Spleen (tissue), 7 donors: ENCODE results near the gene CEP162.

ENCODE experiments used
- POLR2A ChIP-seq, 3 donors: fragments of 450-650 bp; IDR thresholded peaks; one replicate each; pipeline ENCODE4 v1.5.1; 2017; ENCODE audit warnings: antibody characterized with exemption in 3 of 3, mild to moderate bottlenecking in 1 of 3
- POLR2AphosphoS5 ChIP-seq, 3 donors: sonication (generic); formaldehyde crosslinking; IDR thresholded peaks; one replicate each; pipeline ENCODE4 v1.5.1; 2017; ENCODE audit warnings: antibody characterized with exemption in 3 of 3
- TF ChIP-seq, protein P1 (sequence below), 11 experiments: fragments of 200-600 bp in 7 of 11; fragments of 450-650 bp in 4 of 11; sonication (generic) in 4 of 11; IDR thresholded peaks in 8 of 11; conservative IDR thresholded peaks in 3 of 11; 1 replicate in 7 of 11; 2 replicates in 4 of 11; pipeline versions ENCODE4 v1.4.0 to v1.8.0; 2016 to 2021; ENCODE audit warnings: antibody characterized with exemption in 11 of 11, inconsistent platforms in 4 of 11, mild to moderate bottlenecking in 1 of 11
- donor health status: DM: no; HTN: no; CAD: no; lungs with moderate emphysema.
- donor health status: DM: no; HTN: no; CAD: no.
- donor health status: DM: no; HTN: no; CAD: no.

DNA sequence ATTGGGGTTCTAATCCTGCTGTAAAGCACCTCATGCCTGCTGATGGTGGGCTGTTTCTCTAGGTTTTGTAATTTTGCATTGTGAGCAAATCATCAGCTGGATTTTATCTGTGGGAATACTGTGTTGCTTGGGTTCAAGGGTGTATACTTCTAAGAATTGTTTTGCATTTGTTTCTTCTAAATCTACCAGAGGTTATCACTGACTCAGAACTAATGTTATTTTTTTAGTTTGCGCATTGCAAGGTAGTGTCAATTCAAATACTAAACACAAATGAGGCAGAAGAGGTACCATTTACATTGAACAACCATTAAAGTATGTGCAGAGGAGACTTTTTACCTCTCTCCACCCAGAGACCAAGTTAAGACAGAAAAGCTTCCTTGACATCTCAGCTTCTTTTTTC, 60.0 kb downstream of the CEP162 start:
- TF ChIP-seq, protein P1, sequence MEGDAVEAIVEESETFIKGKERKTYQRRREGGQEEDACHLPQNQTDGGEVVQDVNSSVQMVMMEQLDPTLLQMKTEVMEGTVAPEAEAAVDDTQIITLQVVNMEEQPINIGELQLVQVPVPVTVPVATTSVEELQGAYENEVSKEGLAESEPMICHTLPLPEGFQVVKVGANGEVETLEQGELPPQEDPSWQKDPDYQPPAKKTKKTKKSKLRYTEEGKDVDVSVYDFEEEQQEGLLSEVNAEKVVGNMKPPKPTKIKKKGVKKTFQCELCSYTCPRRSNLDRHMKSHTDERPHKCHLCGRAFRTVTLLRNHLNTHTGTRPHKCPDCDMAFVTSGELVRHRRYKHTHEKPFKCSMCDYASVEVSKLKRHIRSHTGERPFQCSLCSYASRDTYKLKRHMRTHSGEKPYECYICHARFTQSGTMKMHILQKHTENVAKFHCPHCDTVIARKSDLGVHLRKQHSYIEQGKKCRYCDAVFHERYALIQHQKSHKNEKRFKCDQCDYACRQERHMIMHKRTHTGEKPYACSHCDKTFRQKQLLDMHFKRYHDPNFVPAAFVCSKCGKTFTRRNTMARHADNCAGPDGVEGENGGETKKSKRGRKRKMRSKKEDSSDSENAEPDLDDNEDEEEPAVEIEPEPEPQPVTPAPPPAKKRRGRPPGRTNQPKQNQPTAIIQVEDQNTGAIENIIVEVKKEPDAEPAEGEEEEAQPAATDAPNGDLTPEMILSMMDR (IDR thresholded peaks at IDR 0.05 in 8 of 11, conservative IDR thresholded peaks at IDR 0.05 in 3 of 11) = no peak
- TF ChIP-seq POLR2A (IDR thresholded peaks at IDR 0.05) (no peak), POLR2AphosphoS5 (IDR thresholded peaks at IDR 0.05) (no peak)
